ENCODE results near the gene FILIP1L.

GRCh38 chr3:99858469-99858868 is 255.8 kb downstream of the FILIP1L start:
- no peak for TF ChIP-seq CTCF (IDR thresholded peaks at IDR 0.05)
- TF ChIP-seq POLR2A (IDR thresholded peaks at IDR 0.05): no peak

Measured in adrenal gland (tissue), 5 donors.